ENCODE measurements around the gene BTG4.
A peak's percentile ranks its signal among the peaks of the same experiment; 100 is the strongest.

The BTG4 gene

DNA sequence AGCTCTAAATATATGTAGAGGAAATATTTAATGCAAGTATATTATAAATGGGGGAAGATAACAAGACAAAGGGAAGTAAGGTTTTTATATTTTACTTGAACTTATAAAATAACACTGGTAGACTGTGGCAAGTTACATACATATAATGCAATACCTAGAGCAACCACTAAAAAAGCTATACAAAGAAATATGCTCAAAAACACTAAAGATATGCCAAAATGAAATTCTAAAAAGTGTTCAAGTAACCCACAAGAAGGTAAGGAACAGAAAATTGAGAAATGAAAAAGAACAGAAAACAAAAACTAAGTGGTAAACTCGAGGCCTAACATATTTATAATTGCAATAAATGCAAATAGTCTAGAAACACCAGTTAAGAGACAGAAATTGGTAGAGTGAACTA is 32.5 kb downstream of the BTG4 start:
- no peak for DNase-seq

DNA sequence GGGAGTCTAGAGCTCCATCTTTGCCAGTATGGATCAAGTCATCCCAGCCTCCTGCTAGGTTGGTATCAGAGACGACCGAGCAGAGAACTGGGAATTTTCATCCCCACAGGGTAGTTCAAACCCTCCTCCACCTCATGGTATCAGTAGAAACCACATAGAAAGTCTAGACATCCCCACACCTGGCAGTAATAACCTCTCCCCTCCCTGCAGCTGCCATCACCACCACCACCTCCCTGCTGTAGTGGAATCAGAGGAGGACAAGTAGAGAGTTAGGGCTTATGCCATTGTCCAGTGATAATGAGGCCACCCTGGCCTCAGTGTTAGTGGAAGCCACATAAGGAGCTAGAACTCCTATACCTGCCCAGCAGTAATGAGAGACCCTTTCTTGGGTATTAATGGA is 34.3 kb downstream of the BTG4 start:
- no peak for DNase-seq

- peak in 1 of 2 experiments; percentile 45 for DNase-seq
Measured at GRCh38 chr11:111476956-111477355, 35.2 kb downstream of the BTG4 start.

GRCh38 chr11:111476366-111476765 is 35.8 kb downstream of the BTG4 start:
- DNase-seq, result no peak

- DNase-seq, result no peak
Measured at GRCh38 chr11:111474432-111474831, 37.8 kb downstream of the BTG4 start.

DNA sequence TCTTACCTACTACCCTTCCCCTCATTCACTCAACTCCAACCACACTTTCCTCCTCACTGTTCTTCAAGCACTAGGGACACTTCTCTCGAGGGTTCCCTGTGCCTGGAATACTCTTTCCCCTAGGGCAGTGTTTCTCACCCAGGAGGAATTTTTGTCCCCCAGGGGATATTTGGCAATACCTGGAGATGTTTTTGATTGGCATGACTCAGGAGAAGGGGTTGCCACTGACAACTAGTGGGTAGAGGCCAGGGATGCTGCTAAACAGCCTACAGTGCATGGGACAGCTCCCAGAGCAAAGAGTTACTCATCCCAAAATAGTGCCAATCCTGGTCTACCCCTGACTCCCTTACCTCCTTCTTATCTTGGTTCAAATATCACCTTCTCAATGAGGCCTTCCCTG is 40.0 kb downstream of the BTG4 start:
- DNase-seq, result no peak

DNA sequence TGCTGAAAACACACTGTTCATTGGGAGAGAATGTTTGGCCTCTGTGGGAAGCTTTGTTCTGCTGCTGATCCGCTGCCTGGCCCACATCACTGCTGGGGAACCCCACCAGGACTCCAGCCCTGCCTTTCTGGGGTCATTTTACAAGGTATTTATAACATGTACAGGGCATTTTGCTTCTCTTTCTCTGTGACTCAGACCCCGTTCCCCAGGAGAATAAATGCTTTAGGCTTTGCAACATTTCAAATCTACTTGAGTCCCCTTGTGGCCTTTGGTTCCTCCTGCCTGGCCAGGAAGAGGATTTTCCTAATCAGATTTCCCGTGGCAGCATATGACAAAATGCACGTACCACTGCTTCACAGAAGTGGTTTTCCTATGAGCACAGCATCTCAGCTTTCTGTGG is 43.0 kb downstream of the BTG4 start:
- no peak for DNase-seq

DNA sequence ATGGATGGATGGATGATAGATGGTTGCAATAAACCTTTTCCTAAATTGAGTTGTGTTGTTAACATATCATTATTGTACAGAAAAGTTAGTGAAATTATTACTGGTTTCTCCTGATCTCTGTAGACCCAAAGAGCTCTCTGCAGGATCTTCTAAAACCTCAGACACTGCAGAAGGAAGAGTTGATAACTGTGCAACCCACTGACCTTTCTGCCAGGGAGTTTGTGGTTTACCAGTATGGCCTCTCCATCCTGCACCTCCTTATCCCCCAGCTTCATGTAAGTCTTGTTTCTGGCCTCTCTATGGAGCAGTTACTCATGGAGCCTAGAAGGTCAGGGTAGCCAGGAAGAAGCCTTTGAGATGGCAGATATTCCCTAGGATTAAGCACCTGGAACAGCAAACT is 45.6 kb downstream of the BTG4 start:
- DNase-seq, result no peak

GRCh38 chr11:111465400-111465799 is 46.8 kb downstream of the BTG4 start:
- no peak for DNase-seq

- no peak for DNase-seq
Measured at GRCh38 chr11:111463276-111463675, 48.9 kb downstream of the BTG4 start.

DNA sequence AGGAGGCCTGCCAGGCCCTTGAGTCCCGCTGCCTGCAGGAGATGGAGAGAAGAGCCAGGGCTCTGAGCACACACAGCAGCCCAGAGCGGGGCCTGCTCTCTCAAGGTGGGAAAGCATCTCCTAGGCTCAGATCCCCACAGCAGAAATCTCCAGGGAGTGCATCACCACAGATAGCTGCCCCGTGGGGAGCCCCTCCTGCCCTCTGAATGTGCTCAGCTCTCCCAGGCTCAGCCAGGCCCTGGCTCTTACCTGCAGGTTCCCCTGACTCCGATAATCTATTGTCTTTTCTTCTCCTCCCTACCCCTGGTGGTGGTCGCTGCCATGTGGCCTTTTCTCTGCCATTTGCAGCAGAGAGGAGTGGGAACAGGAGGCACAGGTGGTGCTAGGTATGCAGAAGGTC is 49.9 kb downstream of the BTG4 start:
- DNase-seq, result no peak

DNA sequence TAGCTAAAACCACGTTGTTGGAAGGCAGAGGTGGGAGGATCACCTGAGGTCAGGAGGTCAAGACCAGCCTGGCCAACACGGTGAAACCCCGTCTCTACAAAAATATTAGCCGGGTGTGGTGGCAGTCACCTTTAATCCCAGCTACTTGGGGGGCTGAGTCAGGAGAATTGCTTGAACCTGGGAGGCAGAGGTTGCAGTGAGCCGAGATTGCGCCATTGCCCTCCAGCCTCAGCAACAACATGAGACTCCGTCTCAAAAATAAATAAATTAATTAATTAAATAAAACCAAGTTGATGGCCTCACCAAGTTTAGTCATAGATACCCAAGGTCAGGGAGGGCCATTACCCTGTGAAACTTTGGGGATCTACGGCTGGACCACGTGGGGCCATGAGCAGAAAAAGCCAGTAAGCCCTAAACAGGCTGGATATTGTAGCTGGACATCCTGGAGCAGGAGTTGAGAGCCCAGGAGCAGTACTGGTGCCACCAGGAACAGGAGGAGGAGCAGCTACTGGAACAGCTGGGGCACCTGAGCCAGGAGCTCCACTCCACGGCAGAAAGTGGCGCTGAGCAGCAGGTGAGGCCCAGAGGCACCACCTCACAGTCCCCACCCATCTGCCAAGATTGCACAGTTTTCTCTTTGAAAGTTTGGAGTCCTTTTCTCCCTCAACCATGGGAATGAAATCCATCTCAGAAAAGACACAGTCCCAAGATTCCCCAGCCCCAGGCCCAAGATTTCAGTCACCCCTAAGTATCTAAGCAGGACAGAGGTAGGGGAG is 50.5 kb downstream of the BTG4 start:
- DNase-seq, result no peak

DNA sequence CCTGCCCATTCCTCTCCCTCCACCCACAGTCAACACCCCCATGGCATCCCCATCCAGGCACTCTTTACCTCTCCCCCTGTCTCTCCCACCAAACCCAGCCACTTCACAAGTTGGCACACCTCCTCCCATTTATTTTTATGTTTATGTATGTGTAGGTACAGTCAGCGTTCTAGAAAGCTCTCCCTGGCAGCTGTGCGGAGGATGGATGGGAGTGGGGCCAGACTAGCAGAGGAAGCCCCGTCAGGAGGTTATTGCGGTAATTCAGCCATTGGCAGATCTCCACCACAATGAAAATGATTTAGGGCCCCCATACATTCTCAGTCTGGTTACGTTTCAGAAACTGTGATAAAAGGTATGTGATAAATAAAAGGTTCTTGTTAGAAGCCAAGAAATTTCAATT is 51.3 kb downstream of the BTG4 start:
- DNase-seq, result no peak

GRCh38 chr11:111460340-111460739 is 51.8 kb downstream of the BTG4 start:
- DNase-seq, result no peak

DNA sequence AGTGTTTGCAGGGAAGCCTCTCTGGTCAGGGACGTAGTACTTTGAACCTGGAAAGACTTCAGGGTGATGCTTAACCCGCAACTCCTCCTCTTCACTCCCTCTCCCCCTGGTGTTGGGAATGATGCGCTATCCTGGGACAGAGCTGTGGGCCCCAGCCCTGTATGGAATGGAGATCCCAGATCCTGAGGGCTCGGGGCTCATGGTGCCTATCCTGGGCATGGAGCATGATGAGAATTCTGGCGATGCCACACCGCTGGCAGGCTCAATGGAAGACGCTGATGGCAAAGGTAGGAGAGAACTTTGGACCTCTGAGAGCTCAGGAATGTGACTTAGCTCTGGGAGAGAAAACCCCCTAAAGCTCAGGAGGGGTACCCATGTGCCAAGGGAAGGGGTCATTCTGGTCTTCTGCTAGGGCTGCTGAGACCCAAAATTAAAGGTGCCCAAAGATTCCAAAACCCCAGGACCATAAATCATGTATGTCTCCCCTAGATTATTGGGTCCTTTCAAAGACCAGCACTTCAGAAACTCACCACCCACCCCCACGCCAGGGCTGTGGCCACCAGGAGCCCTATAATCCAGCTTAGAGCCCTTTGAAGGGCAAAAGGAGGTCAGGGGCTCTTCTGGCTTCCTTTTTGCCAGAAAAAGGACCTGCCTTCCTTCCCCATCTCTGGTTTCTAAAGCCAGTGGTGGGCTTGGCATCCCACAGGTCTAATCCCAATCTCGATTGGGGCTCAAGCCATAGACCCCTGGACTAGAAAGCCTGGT is 52.5 kb downstream of the BTG4 start:
- no peak for DNase-seq

DNA sequence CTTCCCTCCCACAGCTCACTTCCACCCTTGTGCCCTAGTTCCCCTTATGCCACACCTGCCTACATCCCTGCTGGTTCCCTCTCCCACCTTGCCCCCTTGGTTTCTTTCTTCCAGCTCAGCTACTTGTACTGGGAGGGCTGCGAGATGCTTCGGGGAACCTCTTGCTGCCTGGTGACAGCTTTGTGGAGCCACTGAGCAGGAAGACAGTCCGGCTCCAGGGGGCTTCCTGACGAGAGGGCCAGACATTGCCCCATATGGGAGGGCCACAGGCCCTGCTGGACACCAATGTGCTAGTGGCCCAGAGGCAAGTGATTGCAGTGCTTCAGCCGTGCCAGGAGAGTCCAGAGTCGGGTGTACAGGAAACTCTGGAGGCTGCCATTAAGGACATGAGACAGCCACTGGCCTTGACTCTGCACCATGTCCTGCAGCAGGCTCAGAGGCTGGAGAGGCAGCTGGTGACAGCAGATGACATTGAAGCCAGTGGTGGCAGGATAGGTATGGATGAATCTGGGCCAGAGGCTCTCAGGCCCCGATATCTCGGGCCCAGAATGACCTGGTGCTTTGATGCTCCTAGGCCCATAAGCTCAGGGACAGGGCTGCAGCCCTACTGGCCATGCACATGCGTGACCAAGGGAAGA is 54.3 kb downstream of the BTG4 start:
- DNase-seq, result no peak

DNA sequence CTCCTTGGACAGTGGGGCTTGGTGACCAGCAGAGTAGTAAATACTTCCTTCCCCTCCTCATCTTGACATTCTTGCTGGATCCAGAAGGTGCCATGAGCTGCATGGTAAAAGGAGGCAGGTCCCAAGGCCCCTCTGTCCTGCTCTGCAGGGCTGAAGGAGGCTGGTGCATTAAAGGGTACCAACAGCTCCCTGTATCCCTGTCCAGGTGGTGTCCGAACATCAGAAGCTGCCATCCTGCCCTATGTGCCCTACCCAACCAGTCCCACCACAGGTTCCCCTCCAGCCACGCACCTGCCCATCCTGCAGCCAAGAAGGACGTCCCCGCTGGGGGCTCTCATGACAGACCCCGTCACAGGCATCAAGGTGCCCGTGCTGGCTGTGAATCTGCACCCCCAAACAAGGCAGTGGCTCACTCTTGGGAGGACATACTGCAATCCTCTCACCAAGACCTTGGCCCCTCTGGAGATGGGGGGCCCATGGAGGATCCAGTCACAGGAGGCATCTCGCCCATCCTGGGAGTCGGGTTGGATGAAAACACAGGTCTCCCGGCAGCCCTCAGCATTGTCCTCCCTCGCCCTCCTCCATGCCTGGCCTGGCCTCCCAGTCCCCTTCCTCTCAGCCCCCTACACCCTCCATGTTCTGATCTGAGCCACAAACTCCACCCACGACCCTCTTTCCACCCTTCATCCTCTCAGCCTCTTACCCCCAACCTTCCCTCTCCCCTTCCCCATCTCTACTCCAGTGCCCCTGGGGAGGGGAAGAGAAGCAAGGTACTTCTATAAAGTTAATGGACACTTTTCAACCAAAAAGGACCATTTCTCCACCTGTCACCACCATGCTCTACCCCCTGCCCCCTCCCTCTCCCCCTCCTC is 55.1 kb downstream of the BTG4 start:
- no peak for DNase-seq

DNA sequence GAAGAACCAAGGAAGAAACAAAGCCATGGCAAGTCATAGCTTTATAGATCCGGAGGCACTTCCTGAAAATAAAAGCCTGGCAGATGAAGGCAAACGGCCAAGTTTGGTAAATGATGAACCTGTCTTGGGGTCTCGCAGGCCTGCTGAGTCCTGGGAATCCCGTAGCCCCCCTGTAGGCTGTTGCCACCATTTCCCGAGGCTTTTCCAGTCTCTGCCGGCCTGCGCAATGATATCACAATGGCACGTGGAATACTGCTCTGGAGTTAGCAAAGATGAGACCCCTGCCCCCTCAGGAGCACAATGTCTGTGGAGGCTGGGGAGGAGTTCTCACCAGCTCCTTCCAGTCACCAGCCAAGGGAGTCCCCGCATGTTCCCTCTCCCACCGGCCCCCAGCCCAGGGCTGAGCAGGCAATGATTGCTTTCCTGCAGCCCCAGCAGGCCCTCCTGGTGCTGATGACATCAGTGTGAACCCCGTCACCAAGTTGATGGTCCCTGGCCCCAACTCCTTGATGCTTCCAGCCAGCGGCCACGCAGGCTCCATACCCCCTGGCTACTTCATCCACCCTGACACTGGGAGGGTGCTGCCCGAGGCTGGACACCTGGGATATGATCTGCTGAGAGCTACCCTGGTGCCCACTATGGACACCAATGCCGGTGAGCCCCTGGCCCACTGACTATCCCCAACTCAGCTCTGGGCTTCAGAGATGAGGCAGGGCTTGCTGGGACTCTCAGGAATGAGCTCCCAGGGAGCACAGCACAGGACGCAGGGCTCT is 55.9 kb downstream of the BTG4 start:
- no peak for DNase-seq

DNA sequence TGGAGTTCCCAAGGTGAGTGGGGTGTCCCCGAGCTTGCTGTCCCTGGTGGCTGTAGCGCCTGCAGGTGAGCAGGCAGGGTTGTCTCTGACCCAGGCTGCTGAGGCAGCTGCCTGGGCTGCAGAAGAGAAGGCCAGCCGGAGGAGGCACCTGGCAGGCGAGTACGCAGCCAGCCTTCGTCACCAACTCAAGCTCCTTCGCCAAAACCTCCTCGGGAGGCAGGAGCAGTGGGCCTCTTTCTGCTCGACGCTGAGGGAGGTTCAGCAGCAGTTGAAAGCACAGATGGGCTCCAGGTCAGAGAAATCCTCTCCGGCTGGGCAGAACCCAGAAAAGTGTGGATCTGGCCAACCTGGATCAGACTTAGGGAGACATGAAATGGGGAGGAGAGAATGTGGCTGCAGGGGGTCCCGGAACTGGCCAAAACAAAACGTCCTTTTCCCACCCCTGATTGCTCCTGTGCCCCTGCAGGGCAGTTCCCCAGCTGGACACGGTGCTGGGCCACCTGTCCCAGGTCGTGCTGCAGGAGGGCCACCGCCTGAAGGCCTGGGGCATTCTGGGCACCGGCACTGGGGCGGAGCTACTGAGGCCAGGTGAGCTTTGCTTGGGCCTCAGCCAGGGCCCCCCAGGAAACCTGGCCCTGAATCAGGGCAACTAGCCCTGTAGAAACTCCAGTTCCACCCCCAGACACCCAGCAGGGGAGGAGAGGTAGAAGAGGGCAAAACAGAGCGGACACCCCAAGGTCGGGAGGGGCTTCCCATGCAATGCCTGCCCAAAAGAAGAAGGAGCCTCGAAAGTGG is 56.7 kb downstream of the BTG4 start:
- DNase-seq, result no peak

DNA sequence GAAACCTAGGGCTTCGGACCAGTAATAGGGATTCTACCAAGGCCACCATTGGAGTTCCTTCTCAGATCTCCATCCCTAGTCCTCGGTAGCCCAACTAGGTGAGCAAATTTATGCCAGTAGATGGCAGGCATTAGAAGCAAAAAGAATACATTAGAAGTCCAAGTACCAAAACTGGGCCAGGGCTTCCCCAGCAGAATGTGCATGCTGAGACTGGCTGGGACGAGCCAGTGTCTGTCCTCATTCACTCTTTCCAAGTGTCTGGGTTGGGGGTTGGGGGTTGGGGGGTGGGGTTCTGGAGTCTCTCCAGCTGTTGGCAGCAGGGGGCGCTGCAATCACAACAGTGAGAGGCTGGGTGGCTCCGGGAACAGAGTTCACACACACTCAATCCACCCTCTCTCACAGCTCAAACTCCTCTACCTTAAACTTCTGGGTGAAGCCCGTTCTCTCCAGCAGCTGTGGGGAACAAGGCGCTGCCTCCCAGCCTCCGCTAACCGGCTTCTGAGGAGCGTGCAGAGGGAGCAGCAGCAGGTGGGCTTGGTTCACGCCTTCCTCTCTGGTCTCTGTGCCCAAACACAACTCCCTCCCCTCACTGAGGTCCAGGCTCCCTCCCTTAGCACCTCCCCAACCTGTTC is 57.5 kb downstream of the BTG4 start:
- peak; percentile 20 to 58 for DNase-seq

Data from NCI-H524 (cell line).